AG04450 (cell line): ENCODE results near the gene WDR18. TPM values are rescaled to one million over a fixed set of nuclear protein-coding genes. Genes with fewer than 3 reads are reported as not detected.

Experiments
- CTCF ChIA-PET: fragments of 300-600, 350-600 bp; formaldehyde crosslinking; extraction: SDS; loops from one replicate; lab custom pipeline; 2022; ENCODE audit warnings: antibody characterized with exemption, inconsistent platforms; lab: Charles Lee
- POLR2A ChIA-PET: fragments of 350-600 bp; formaldehyde crosslinking; extraction: SDS; loops from one replicate; lab custom pipeline; 2021; ENCODE audit warnings: antibody characterized with exemption, inconsistent platforms; lab: Yijun Ruan, JAX
- DNase-seq: peaks from one replicate; pipeline ENCODE4 v3.0.0-alpha.2; 2011; ENCODE audit warnings: low read depth, low spot score
- H3K27ac ChIP-seq: one replicate; pipeline ENCODE4 v1.5.1; 2012; ENCODE audit warnings: low read depth, low read length, control low read depth
- H3K27me3 ChIP-seq: one replicate; pipeline ENCODE4 v1.6.0; 2012; ENCODE audit warnings: low read length; ENCODE audit not compliant: control insufficient read depth, insufficient read depth
- H3K4me3 ChIP-seq: 2 replicates; pipeline ENCODE4 v1.5.1; 2011; ENCODE audit warnings: mild to moderate bottlenecking, low read depth, low read length, control low read depth
- H3K9me3 ChIP-seq: 2 replicates; pipeline ENCODE4 v1.5.1; 2012; ENCODE audit warnings: low read length; ENCODE audit not compliant: control insufficient read depth, insufficient read depth
- CTCF ChIP-seq: IDR thresholded peaks from 2 replicates; pipeline ENCODE4 v1.5.1; 2011; ENCODE audit warnings: low read depth, low read length, control low read depth, inconsistent platforms
- polyA plus RNA-seq: library from polyadenylated mRNA; depleted of rRNA; stranded (reverse); fragments of >200 nt; gene quantifications from 2 replicates; pipeline ENCODE4 v1.2.3, GENCODE V29; 2011

WDR18 gene
- polyA plus RNA-seq, 1 experiment = 24.5 TPM

- H3K4me3 ChIP-seq = no peak overlapping the region
- POLR2A ChIA-PET = interaction anchor here (0.6 to 1.4 kb wide), 6 partner anchors 8 to 385 kb away, joined by 4 to 9 read pairs (median 4); partner anchors contain the start of gene CIRBP
- no peaks in the 10 kb centered on the region for H3K27me3 ChIP-seq
- no peak for TF ChIP-seq CTCF
- no peak for DNase-seq
- CTCF ChIA-PET = no interaction called here
- no peak overlapping the region for H3K27ac ChIP-seq
- peaks cover 19% of the 10 kb centered on the region for H3K9me3 ChIP-seq
These were observed 22.1 kb upstream of the WDR18 start for GRCh38 chr19:961866-962620.

- no peak for DNase-seq
- TF ChIP-seq CTCF = no peak
- CTCF ChIA-PET = no interaction called here
- POLR2A ChIA-PET = no interaction called here
- Histone ChIP-seq H3K27ac (no peak overlapping the region), H3K4me3 (no peak overlapping the region), H3K9me3 (peaks cover 19% of the 10 kb centered on the region), H3K27me3 (no peaks in the 10 kb centered on the region)
These were observed 21.3 kb upstream of the WDR18 start for GRCh38 chr19:962683-963400.

- H3K4me3 ChIP-seq = no peak overlapping the region
- TF ChIP-seq CTCF = no peak
- no peak overlapping the region for H3K27ac ChIP-seq
- CTCF ChIA-PET = no interaction called here
- H3K27me3 ChIP-seq = no peaks in the 10 kb centered on the region
- POLR2A ChIA-PET = no interaction called here
- peaks cover 22% of the 10 kb centered on the region for H3K9me3 ChIP-seq
- DNase-seq = no peak
These were observed 20.6 kb upstream of the WDR18 start for GRCh38 chr19:963486-963951.

- Histone ChIP-seq H3K27ac (no peak overlapping the region), H3K9me3 (peaks cover 22% of the 10 kb centered on the region), H3K27me3 (no peaks in the 10 kb centered on the region), H3K4me3 (no peak overlapping the region)
- POLR2A ChIA-PET = interaction anchor here (0.5 to 0.8 kb wide), 2 partner anchors 17 to 245 kb away, joined by 4 to 5 read pairs; no protein-coding TSS in a partner anchor
- no peak for TF ChIP-seq CTCF
- CTCF ChIA-PET = no interaction called here
- DNase-seq = no peak
These were observed 20.0 kb upstream of the WDR18 start for GRCh38 chr19:964116-964520.
